ENCODE measurements around the gene AQP3. TPM values are rescaled to one million over a fixed set of nuclear protein-coding genes. Genes with fewer than 3 reads are reported as not detected.
"Not testable (repeated sequence)": the region's sequence is repeated elsewhere in the genome, so short reads cannot be mapped to it uniquely, and the experiment has no call there.

Gene AQP3
- total RNA-seq, 1 donor from 2014 or later, result 113 TPM

DNA sequence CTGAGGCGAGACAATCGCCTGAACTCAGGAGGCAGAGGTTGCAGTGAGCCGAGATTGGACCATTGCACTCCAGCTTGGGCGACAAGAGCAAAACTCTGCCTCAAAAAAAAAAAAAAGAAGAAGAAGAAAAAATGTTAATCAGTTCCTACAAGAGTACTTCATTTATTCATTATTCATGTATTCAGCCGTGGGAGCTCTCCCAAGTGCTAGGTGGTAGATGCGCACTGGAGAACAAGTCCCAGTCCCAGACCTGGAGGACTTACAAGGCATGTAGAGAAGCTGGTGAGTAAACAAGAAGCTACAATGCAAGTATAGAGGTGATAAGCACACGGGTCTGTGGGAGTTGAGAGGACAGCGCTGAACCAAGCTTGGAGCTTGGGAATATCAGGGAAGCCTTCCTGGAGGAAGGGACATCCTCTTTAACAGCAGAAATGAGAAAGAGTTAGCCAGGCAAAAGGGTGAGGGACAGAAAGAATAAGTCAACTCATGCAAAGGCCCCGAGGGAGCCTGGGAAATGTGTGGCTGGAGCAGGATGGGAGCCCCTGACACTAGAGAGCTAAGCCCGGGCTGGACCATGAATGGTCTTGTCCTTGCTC, 27.6 kb downstream of the AQP3 start:
- intact Hi-C loops (cut with micrococcal nuclease), result loop anchor here (5.0 kb wide), 1 partner anchor 397 kb away; the partner anchor contains the start of gene UBE2R2

DNA sequence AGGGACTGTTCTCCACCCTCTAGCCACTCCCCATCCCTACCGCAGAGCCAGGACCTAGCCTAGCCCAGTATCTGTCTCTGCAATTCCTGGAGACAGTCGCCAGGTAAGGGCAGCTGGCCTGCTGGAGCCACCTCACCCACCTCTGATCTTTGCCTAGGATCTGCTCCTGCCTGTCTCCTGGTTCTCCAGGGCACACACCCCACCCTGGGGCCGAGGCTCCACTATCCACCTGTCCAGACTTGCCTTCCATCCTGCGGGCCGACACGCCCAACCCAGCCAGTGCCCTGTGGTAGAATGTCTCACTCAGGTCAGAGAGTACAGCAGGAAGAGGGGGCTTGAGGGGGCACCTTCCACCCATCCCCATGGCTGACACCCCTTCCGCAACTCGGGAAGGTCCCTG, 29.3 kb downstream of the AQP3 start:
- intact Hi-C loops (cut with micrococcal nuclease), result loop anchor here (5.0 kb wide), 1 partner anchor 399 kb away; the partner anchor contains the start of gene UBE2R2

DNA sequence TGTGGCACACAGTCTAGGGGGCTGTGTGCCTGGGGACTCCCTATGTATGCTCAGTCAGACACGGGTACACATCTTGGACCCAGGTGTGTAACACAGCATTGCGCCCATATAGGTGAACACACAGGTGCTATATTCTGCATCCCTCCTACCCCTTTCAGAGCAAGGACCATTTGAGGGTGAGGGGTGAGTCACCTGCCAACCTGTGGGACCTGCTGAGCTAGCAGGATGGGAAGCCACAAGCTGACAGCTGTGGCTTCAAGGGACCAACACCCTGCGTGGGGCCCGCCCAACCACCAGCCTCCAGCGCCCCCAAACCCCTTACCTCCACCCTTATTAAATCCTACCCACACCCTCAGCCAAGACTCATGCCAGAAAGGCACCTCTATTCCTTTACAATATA, 30.4 kb downstream of the AQP3 start:
- intact Hi-C loops (cut with micrococcal nuclease), result loop anchor here (5.0 kb wide), 1 partner anchor 400 kb away; the partner anchor contains the start of gene UBE2R2

DNA sequence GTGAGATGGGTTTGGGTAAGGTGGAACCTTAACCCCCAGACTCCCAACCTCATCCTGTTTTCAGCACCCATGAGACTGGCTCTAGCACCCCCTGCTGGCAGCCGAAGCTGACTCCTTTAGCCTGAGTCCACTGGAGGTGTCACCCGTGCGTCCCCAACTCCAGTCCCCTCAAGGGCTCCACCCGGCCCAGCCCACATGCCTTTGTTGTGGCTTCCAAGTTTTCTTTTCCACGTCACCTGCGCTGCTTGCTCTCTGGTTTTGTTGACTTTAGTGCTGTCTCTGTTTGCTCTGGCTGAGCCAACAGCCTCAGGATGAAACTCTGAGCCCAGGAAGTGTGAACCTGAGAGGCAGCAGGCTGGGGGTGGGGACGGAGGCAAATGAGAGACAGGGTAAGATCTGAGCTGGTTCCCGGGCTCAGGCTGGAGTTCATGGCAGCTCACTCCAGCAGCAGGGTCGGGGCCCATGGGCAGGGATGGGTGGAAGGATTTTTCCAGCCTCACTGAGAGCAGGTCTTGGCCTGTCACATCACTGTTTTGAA, 31.8 kb downstream of the AQP3 start:
- intact Hi-C loops (cut with micrococcal nuclease), result loop anchor here (1.0 to 5.0 kb wide), 8 partner anchors 12 to 402 kb away; partner anchors contain the start of genes BAG1, NFX1, NOL6 and UBE2R2

DNA sequence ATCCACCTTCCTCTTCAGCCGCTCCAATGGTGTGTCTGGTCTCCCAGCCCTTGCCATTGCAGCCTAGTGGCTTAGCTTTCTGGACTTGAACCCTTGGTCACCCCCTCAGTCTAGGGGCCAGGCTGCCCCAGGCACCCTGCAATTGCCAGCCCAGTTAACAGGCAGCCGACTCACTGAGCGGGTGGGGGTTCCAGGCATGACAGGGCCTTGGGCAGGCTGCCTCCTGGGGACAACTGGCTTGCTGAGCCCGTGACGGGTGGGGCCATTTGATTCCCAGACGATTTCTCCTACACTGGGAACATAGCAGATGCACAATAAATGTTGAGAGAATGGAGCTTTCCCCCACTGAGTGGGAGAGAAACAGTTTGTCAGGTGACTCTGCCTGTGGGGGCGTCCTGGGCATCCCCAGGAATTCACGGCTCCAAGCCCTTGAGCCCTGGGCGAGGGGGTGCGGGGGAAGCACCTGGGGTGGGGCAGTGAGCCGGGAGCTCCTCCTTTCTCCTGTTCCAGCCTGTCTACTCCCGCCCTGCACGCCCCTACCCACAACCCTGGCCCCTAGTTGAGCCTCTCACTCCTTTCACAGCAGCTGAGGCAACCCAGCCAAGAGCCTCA, 32.4 kb downstream of the AQP3 start:
- intact Hi-C loops (cut with micrococcal nuclease), result loop anchor here (1.0 to 5.0 kb wide), 8 partner anchors 12 to 402 kb away; partner anchors contain the start of genes BAG1, NFX1, NOL6 and UBE2R2

DNA sequence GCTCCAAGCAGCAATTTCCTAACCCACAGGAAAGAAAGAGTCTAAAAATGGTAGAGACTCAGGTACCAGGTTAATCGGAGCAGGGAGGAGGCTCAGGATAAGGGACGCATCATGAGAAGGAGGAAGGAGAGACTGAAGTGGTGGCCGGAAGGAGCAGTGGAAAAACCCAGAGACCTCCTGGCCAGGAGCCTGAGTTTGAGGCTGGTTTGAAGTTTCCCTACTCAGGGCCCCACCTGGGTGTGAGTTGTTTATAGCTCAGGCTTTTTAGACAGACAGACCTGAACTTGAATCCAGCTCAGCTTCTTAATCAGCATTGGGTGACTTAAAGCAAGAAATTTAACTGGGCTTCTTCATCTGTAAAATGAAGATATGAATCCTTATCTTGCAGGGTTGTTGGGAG, 33.1 kb downstream of the AQP3 start:
- intact Hi-C loops (cut with micrococcal nuclease), result no loop called here

DNA sequence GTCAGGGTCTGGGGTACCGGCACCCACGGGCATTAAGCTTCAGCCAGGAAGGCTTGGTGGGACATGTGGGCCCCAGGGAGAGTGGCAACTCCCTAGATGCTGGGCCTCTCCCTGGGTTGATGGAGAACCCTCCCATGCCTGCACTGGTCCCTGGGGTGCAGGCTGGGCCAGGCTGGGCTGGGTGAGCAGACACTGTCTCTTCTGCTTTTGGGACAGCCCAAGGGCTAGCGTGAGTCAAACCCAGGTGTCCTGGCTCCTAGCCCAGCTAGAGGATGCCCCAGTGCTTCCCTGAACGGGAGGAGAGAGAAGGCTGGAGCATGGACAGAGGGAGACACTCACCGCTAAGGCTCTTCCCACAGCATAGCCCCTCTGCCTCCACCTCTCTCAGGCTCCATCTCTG, 39.3 kb downstream of the AQP3 start:
- intact Hi-C loops (cut with micrococcal nuclease), result no loop called here

DNA sequence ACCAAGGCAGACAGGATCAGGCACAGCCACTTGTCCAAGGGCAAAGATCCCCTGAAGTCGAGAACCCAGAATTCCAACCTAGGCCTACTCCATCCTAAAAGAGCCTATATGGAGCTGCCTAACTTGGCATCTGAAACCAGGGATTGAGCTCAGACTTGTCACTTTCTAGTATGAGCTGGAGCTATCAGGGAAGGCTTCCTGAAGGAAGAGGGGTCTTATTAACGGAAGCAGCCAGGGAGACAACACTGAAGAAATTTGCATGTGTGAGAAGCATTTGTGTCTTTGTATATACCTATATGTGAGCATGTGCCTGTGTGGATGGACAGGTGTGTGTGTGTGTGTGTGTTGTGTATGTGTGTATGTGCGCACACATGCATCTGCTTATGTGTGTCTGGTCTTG, 40.3 kb downstream of the AQP3 start:
- intact Hi-C loops (cut with micrococcal nuclease), result no loop called here

DNA sequence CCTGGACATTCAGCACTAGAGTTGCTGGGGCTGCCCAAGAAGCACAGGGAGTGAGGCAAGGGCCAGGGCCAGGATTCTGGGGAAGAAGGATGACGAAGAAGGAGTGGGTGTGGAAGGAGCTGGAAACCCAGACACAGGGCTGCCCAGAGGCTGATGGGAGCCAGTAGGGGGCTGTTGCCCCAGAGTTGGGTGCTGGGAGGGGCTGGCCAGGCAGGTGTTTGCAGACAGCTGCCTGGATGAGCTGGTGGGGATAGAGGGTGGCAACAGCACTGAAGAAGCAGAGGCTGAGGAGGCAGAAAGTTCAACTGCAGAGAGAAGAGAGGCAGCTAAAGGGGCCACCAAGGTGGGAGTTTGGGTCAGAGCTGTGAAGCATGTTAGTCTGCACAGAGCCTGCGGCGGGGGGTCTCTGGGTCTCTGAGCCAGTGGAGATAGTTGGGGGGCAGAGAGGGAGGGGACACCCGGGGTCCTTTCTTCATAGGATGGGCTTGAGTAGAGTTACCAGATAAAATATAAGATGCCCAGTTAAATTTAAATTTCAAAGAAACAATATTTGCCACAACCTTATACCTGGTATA, 42.5 kb downstream of the AQP3 start:
- intact Hi-C loops (cut with micrococcal nuclease), result loop anchor here (5.0 kb wide), 1 partner anchor 42 kb away; the partner anchor contains the start of gene AQP3

DNA sequence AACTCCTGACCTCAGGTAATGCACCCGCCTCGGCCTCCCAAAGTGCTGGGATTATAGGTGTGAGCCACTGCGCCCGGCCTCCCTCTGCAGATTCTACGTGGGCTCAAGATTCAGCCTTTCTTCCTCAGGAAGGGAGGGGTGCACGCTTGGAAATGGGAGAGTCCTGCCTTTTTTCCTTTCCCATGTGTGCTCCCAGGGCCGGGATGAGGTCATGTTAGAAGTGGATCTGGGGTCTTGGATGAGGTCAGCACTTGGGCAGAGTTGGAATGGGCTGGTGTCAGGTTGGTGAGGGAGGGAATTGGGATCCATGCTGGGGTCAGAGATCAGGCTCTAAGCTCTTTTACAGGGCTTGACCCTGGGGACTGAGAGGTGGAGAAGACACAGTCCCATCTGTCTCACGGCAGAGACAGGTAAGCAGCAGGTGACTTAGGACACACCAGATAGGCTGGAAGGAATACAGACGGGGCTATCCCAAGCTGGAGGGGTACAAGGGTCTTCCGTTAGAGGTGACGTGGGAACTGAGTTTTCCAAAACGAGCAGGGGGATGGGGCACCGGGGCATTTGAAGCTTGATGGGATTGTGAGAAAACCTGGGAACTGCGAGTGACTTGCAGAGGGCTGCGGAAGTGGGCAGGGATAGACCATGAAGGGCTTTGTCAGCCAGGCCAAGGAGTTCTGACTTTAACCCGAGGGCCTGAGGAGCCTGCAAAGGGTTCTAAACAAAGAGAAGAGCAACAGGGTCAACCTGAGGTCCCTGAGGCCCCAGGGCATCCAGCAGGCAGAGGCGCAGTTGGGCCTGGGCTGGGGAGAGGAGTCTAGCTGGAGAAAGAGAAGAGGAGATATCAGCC, 43.2 kb downstream of the AQP3 start:
- intact Hi-C loops (cut with micrococcal nuclease), result loop anchor here (1.0 to 5.0 kb wide), 3 partner anchors 11 to 62 kb away; partner anchors contain the start of gene AQP3

DNA sequence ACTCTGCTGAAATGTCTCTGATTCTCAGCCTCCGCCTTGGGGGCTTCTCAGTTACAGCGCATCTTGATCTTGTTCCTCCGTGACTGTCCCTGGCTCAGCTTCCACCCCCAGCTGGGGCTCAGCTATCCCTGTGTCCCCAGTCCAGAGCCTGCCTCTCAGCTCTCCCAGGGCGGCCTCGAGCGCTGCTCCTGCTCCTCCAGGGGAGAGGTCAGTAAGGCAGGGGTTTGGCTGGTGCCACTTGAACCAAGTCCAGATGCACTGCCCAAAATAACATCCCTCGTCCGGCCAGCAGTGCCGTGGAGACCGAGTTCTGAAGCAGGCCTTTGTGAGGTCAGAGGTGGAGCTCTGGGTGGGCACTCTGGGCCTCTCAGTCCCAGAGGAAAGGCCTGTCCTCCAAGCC, 45.0 kb downstream of the AQP3 start, which contains the start of gene AQP7:
Gene AQP7 (minus strand): TSS at position 198 of the 400 bp plus-strand sequence. CDS start 1,306 bp downstream, outside the sequence.
- intact Hi-C loops (cut with micrococcal nuclease), result loop anchor here (5.0 kb wide), 1 partner anchor 45 kb away; the partner anchor contains the start of gene AQP3

DNA sequence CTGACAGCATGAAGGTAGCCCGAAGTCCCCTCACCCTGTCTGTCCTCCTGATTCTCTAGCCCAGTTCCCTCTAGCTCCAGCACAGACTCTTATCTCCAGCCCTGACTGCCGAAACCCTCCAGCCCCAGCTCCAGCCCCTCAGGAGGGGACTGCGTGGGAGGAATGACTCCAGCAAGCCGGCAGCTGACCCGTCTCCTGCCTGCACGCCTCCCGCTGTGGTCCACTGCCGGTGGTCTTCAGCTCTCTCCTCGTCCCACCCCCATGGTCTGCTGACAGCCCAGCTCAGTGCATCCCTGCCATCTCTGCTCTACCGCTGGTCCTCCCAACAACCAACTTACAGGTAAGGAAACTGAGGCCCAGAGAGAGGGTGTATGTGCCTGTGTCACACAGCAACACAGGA, 45.6 kb downstream of the AQP3 start:
- intact Hi-C loops (cut with micrococcal nuclease), result loop anchor here (5.0 kb wide), 1 partner anchor 45 kb away; the partner anchor contains the start of gene AQP3

DNA sequence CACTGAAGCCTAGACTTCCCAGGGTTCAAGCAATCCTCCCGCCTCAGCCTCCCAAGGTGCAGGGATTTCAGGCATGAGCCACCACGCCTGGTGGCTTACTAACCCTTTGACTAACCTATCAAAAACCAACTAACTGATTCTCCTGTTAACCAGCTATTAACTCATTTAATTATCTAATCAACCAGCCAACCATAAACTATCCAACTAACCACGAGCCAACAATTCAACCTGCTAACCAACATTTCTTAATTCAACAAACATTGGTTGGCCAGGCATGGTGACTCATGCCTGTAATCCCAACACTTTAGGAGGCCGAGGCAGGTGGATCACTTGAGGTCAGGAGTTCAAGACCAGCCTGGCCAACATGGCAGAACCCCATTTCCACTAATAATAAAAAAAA, 48.3 kb downstream of the AQP3 start:
- intact Hi-C loops (cut with micrococcal nuclease), result not testable (repeated sequence)

DNA sequence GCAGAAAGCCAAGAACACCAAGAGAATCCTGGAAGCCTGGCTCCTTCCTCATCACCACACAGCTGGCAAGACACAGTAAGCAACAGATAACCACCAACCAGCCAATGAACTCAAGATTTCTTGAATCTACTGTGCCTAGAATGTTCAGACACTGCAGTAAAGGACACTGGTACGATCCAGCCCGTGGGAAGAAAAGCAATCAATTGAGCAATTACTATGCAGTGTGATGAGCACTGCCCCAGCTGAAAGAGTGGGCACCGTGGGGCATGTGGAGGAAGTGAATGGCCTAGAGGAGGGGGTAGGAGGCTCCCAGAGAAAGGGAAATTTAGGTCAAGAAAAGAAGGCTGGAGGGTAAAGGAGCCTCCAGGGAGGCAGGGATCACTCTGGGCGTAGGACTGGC, 49.6 kb downstream of the AQP3 start:
- intact Hi-C loops (cut with micrococcal nuclease), result not testable (repeated sequence)

DNA sequence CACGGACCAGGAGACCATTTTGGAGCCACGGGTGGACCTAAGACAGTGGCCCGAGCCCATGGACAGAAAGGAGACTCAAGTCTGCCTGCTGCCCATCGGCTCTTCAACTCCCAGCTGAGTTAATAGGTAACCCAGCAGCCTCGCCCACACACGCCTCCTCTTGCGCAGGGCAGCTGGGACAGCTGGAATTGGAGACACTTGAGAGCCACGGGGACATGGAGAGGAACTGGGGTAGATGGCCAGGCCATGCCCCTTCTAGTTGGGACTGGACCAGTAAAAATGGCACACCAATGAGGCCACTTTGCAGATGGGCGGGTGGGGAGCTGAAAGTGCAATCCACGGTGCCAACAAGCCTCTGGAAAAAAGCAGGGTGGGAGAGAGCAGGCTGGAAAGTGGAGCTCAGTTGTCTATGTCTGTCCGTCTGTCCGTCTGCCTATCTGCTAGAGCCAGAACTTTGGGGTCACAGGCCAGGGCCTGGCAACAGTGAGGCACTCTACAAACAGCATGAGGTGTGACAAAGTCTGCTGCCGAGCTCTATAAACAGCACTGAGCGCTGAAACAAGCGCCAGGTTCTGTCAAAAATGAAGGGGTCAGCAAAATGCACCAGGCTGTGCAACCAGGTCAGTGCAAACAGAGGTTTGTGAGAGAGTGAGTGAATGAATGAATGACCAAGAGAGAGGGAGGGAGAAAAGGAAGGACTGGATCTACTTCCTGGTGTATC, 52.1 kb downstream of the AQP3 start:
- intact Hi-C loops (cut with micrococcal nuclease), result not testable (repeated sequence)

DNA sequence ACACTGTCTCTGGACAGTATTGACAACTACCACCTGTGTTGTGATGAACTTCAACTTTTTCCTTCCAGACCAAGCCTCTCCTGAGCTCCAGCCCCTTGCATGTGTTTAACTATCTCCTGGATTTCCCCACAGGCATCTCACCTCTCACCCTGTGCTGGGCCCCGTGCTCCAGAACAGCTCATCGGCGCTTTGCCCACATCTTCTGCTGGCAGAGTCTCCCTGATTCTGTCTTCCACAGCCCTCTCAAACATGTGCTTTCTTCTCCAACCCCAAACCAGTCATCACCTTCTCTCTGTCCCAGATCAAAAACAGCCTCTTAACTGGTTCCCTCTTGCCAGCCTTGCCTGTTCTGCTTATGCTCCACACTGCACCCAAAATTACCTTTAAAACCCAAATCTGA, 53.4 kb downstream of the AQP3 start:
- intact Hi-C loops (cut with micrococcal nuclease), result not testable (repeated sequence)

DNA sequence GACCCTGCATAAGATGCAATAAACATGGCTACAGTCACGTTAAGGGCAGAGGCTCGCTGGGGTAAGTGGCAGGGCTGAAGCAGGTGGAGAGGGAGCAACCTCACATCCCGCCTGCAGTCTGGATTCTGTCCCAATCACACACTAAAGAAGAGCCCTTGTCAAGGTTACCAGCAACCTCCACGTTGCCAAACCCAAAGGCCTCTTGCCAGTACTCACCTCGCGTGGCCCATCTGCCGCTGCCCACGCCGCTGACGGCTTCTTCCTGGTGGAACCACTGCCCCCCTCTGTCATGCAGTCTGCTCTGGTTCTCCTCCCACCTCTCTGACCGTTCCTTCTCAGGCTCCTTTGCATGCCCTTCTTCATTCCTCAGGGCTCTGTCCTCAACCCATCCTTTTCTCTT, 53.8 kb downstream of the AQP3 start:
- intact Hi-C loops (cut with micrococcal nuclease), result no loop called here

DNA sequence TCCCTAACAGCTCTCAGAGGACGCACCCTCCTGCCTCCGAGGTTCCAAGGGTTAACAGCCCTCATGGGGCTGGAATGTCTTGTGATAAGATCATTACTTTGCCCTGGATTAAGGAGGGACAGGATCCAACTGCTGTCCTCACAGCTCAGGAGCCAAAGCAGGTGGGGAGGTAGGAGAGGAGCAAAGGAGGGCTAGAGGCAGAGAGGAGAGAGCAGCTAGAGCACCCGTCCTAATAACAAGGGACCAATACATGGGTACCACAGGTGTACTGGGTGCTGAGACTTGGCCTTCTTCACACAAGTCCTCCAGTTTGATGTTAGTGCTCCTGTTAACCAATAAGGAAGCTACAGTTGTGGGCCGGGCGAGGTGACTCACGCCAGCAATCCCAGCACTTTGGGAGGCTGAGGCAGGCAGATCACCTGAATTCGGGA, 54.8 kb downstream of the AQP3 start:
- intact Hi-C loops (cut with micrococcal nuclease), result not testable (repeated sequence)

Data from T-helper 2 cell treated with Interferon-gamma antibody and Interleukin-4, amounts not matched to agents 100 ng/mL and 5 ng/mL, for 36 hours (primary cell).